ENCODE measurements around the gene CDH1.
"Not testable (repeated sequence)": the region's sequence is repeated elsewhere in the genome, so short reads cannot be mapped to it uniquely, and the experiment has no call there.

DNA sequence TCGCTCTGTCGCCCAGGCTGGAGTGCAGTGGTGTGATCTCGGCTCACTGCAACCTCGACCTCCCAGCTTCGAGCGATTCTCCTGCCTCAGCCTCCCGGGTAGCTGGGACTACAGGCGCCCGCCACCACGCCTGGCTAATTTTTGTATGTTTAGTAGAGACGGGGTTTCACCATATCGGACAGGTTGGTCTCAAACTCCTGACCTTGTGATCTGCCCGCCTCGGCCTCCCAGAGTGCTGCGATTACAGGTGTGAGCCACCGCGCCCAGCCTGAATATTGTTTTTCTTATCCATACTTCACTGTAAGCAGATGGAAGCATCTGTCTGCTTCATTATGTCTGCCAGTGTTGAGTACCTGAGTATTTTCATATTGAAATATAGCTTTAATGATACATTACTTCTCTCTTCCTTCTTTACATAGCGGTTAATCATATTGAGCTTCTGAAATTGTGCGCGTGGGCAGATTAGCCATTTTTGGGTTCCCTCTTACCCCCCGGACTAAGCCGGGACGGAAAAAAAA lies 105.9 kb downstream of the CDH1 start:
- not testable (repeated sequence) for TF ChIP-seq CTCF, POLR2A (IDR thresholded peaks at IDR 0.05)

Data from adrenal gland (tissue), 5 donors.